H1 (cell line): Measurements from ENCODE around the gene DMRT1. TPM values are rescaled to one million over a fixed set of nuclear protein-coding genes. Genes with fewer than 3 reads are reported as not detected.

ENCODE experiments used
- CTCF ChIA-PET: fragments of 300-600 bp; sonication (Branson Sonifier 250); formaldehyde crosslinking; loops from one replicate; lab custom pipeline; 2021; ENCODE audit not compliant: partially characterized antibody; lab: Charles Lee
- POLR2A ChIA-PET: fragments of 300-600 bp; sonication (Branson Sonifier 250); formaldehyde crosslinking; loops from one replicate; lab custom pipeline; 2021; ENCODE audit warnings: inconsistent platforms; ENCODE audit not compliant: partially characterized antibody; lab: Charles Lee
- DNase-seq, 2 experiments: peaks; one replicate each; pipeline versions ENCODE4 v3.0.0 to v3.0.0-alpha.2; 2010 to 2022; ENCODE audit warnings: low spot score in 2 of 2, low read depth in 1 of 2, mixed read lengths in 1 of 2
- FAIRE-seq: peaks from 2 replicates; lab custom pipeline; 2011; peaks lifted over from hg19 to GRCh38; lab: Jason Lieb, UNC
- H2AFZ ChIP-seq: 2 replicates; pipeline ENCODE4 v1.8.1; 2012; ENCODE audit warnings: low read length, inconsistent platforms
- H2AK5ac ChIP-seq: 2 replicates; pipeline ENCODE4 v1.6.1; 2013; ENCODE audit warnings: low read depth, low read length
- H2BK120ac ChIP-seq: replicated peaks from 2 replicates; pipeline ENCODE3; 2013; ENCODE audit warnings: low read depth, low read length, inconsistent platforms
- H2BK12ac ChIP-seq: 2 replicates; pipeline ENCODE4 v1.6.1; 2013; ENCODE audit warnings: low read depth, low read length
- H2BK15ac ChIP-seq: 2 replicates; pipeline ENCODE4 v1.6.1; 2013; ENCODE audit warnings: low read length
- H2BK20ac ChIP-seq: 2 replicates; pipeline ENCODE4 v1.6.1; 2013; ENCODE audit warnings: low read length
- H2BK5ac ChIP-seq: 2 replicates; pipeline ENCODE4 v1.6.1; 2013; ENCODE audit warnings: low read depth, low read length
- H3K14ac ChIP-seq: 2 replicates; pipeline ENCODE4 v1.6.1; 2013; ENCODE audit warnings: inconsistent platforms; ENCODE audit not compliant: insufficient read length
- H3K18ac ChIP-seq: 2 replicates; pipeline ENCODE4 v1.6.1; 2013; ENCODE audit warnings: low read length; ENCODE audit errors: extremely low read depth
- H3K23ac ChIP-seq: 2 replicates; pipeline ENCODE4 v1.6.1; 2013; ENCODE audit warnings: inconsistent platforms; ENCODE audit not compliant: insufficient read length
- H3K23me2 ChIP-seq: 2 replicates; pipeline ENCODE4 v1.6.1; 2013; ENCODE audit warnings: low read depth, low read length
- H3K27ac ChIP-seq: 2 replicates; pipeline ENCODE4 v1.6.1; 2011; ENCODE audit warnings: low read depth, low read length, inconsistent platforms
- H3K27me3 ChIP-seq, 4 experiments: replicated peaks in 1 of 4; 1 replicate in 1 of 4; 2 replicates in 3 of 4; pipeline versions ENCODE4 v1.6.1 to v1.8.1; 2011 to 2013; ENCODE audit warnings: low read length in 3 of 4, mild to moderate bottlenecking in 3 of 4, inconsistent platforms in 2 of 4, mixed read lengths in 2 of 4, moderate library complexity in 1 of 4; ENCODE audit not compliant: control insufficient read depth in 3 of 4, insufficient read depth in 3 of 4; ENCODE audit errors: extremely low read depth in 1 of 4
- H3K36me3 ChIP-seq, 4 experiments: 2 replicates each; pipeline versions ENCODE4 v1.6.1 to v1.8.1; 2011 to 2013; ENCODE audit warnings: mild to moderate bottlenecking in 4 of 4, low read length in 3 of 4, moderate library complexity in 2 of 4, control low read depth in 1 of 4, inconsistent platforms in 1 of 4; ENCODE audit not compliant: insufficient read depth in 4 of 4, control insufficient read depth in 2 of 4
- H3K4ac ChIP-seq: replicated peaks from 2 replicates; pipeline ENCODE3; 2013; ENCODE audit warnings: low read length, low read depth, mixed read lengths, inconsistent platforms; ENCODE audit not compliant: insufficient read length
- H3K4me1 ChIP-seq, 4 experiments: replicated peaks in 1 of 4; 1 replicate in 1 of 4; 2 replicates in 3 of 4; pipeline versions ENCODE4 v1.6.1 to v1.8.1; 2011 to 2013; ENCODE audit warnings: low read length in 3 of 4, inconsistent platforms in 2 of 4, mixed read lengths in 1 of 4; ENCODE audit not compliant: insufficient read depth in 4 of 4, control insufficient read depth in 3 of 4
- H3K4me2 ChIP-seq, 2 experiments: 2 replicates each; pipeline versions ENCODE4 v1.6.1 to v1.8.1; 2011 to 2013; ENCODE audit warnings: low read depth in 2 of 2, low read length in 2 of 2, control low read depth in 1 of 2, inconsistent platforms in 1 of 2, mild to moderate bottlenecking in 1 of 2; ENCODE audit not compliant: insufficient read depth in 1 of 2
- H3K4me3 ChIP-seq, 4 experiments: fragments of 200-600, 300-600 bp in 1 of 4; sonication (generic), shearing (Covaris generic), sonication (Bioruptor Twin) in 1 of 4; 2 replicates each; pipeline versions ENCODE4 v1.5.1 to v1.8.1; 2011 to 2016; ENCODE audit warnings: low read length in 4 of 4, low read depth in 3 of 4, control low read depth in 2 of 4, inconsistent platforms in 2 of 4, mild to moderate bottlenecking in 2 of 4, mixed read lengths in 1 of 4, moderate library complexity in 1 of 4; ENCODE audit not compliant: insufficient read depth in 2 of 4; ENCODE audit errors: extremely low read depth in 1 of 4
- H3K56ac ChIP-seq: replicated peaks from 2 replicates; pipeline ENCODE3; 2013; ENCODE audit warnings: low read depth, mild to moderate bottlenecking, mixed read lengths, low read length, inconsistent platforms; ENCODE audit not compliant: insufficient read length
- H3K79me1 ChIP-seq: 2 replicates; pipeline ENCODE4 v1.6.1; 2013; ENCODE audit warnings: low read depth, low read length, control low read depth
- H3K79me2 ChIP-seq, 2 experiments: 2 replicates each; pipeline versions ENCODE4 v1.6.1 to v1.8.1; 2012 to 2013; ENCODE audit warnings: low read length in 2 of 2, mild to moderate bottlenecking in 2 of 2, inconsistent platforms in 1 of 2; ENCODE audit not compliant: insufficient read depth in 2 of 2, control insufficient read depth in 1 of 2
- H3K9ac ChIP-seq, 4 experiments: replicated peaks in 1 of 4; 1 replicate in 1 of 4; 2 replicates in 3 of 4; pipeline versions ENCODE4 v1.6.1 to v1.8.1; 2011 to 2013; ENCODE audit warnings: low read depth in 3 of 4, low read length in 3 of 4, control low read depth in 2 of 4, mild to moderate bottlenecking in 2 of 4, moderate library complexity in 2 of 4, inconsistent platforms in 1 of 4; ENCODE audit errors: extremely low read depth in 1 of 4
- H3K9me3 ChIP-seq, 2 experiments: 2 replicates each; pipeline versions ENCODE4 v1.6.1 to v1.8.1; 2012 to 2013; ENCODE audit warnings: mild to moderate bottlenecking in 2 of 2, moderate library complexity in 2 of 2, control low read depth in 1 of 2, inconsistent platforms in 1 of 2, low read depth in 1 of 2, low read length in 1 of 2, mixed read lengths in 1 of 2; ENCODE audit not compliant: insufficient read depth in 2 of 2
- H4K20me1 ChIP-seq, 2 experiments: replicated peaks in 1 of 2; 2 replicates each; pipeline versions ENCODE3 to v1.8.1; 2011 to 2013; ENCODE audit warnings: inconsistent platforms in 2 of 2, low read length in 2 of 2, mild to moderate bottlenecking in 1 of 2; ENCODE audit not compliant: insufficient read depth in 2 of 2, control insufficient read depth in 1 of 2
- H4K5ac ChIP-seq: 2 replicates; pipeline ENCODE4 v1.6.1; 2013; ENCODE audit warnings: low read length, low read depth, mixed read lengths, inconsistent platforms; ENCODE audit not compliant: insufficient read length
- H4K8ac ChIP-seq: 2 replicates; pipeline ENCODE4 v1.8.0; 2013; ENCODE audit warnings: mild to moderate bottlenecking, moderate library complexity, low read length, inconsistent platforms; ENCODE audit not compliant: insufficient read depth; ENCODE audit errors: extremely low read depth
- H4K91ac ChIP-seq: replicated peaks from 2 replicates; pipeline ENCODE3; 2013; ENCODE audit warnings: low read length, mixed read lengths, inconsistent platforms; ENCODE audit not compliant: insufficient read length
- CEBPB ChIP-seq: IDR thresholded peaks from 2 replicates; pipeline ENCODE4 v1.6.1; 2012; ENCODE audit warnings: low read depth, low read length
- GABPA ChIP-seq: IDR thresholded peaks from 2 replicates; pipeline ENCODE4 v1.6.1; 2011; ENCODE audit warnings: mild to moderate bottlenecking, low read length, moderate library complexity, borderline replicate concordance; ENCODE audit not compliant: insufficient read depth
- HDAC2 ChIP-seq, 2 experiments: fragments of 300-600 bp in 1 of 2; sonication (generic) in 1 of 2; IDR thresholded peaks; 2 replicates each; pipeline ENCODE4 v1.6.1; 2011 to 2012; ENCODE audit warnings: low read depth in 2 of 2, low read length in 2 of 2, mild to moderate bottlenecking in 2 of 2, moderate library complexity in 2 of 2, borderline replicate concordance in 1 of 2, inconsistent platforms in 1 of 2
- KDM1A ChIP-seq: fragments of 200-600, 300-600 bp; sonication (generic); IDR thresholded peaks from 2 replicates; pipeline ENCODE4 v1.7.1; 2016; ENCODE audit warnings: mild to moderate bottlenecking, low read length, borderline replicate concordance
- KDM5A ChIP-seq: fragments of 200-600 bp; IDR thresholded peaks from 2 replicates; pipeline ENCODE4 v1.7.1; 2012; ENCODE audit warnings: mild to moderate bottlenecking, low read length, inconsistent platforms, mixed read lengths
- MAFK ChIP-seq: IDR thresholded peaks from 2 replicates; pipeline ENCODE4 v1.6.1; 2012; ENCODE audit warnings: low read depth, mild to moderate bottlenecking, improper control_type of control experiment, low read length
- NRF1 ChIP-seq: IDR thresholded peaks from 2 replicates; pipeline ENCODE4 v1.6.1; 2011; ENCODE audit warnings: mild to moderate bottlenecking, low read depth, low read length, improper control_type of control experiment
- SP1 ChIP-seq: IDR thresholded peaks from 2 replicates; pipeline ENCODE4 v1.6.1; 2011; ENCODE audit warnings: low read depth, low read length
- SP2 ChIP-seq: IDR thresholded peaks from 2 replicates; pipeline ENCODE4 v1.6.1; 2012; ENCODE audit warnings: mild to moderate bottlenecking, low read length, inconsistent platforms
- TAF7 ChIP-seq: optimal IDR thresholded peaks from 2 replicates; pipeline ENCODE3; 2011; ENCODE audit warnings: low read depth, mild to moderate bottlenecking, inconsistent platforms, low read length, moderate library complexity, borderline replicate concordance
- YY1 ChIP-seq: IDR thresholded peaks from 2 replicates; pipeline ENCODE4 v1.6.1; 2011; ENCODE audit warnings: low read depth, mild to moderate bottlenecking, low read length
- ZNF274 ChIP-seq: IDR thresholded peaks from 2 replicates; pipeline ENCODE4 v1.7.0; 2012; ENCODE audit warnings: low read length, borderline replicate concordance; ENCODE audit errors: extremely low read depth
- WGBS, 2 experiments: shearing (Covaris generic) in 1 of 2; methylation state at CpG; one replicate each; pipeline versions ENCODE4 v1.1.6 to v1.1.7; 2013 to 2015; ENCODE audit warnings: low lambda C conversion rate in 2 of 2, mixed read lengths in 2 of 2, inconsistent platforms in 1 of 2, low coverage in 1 of 2, missing lambda C conversion rate in 1 of 2; ENCODE audit not compliant: insufficient replicate concordance in 2 of 2, insufficient coverage in 1 of 2, insufficient read length in 1 of 2; ENCODE audit errors: extremely low coverage in 1 of 2, missing lambda C conversion rate in 1 of 2; 5-methylcytosine and 5-hydroxymethylcytosine counted together
- polyA plus RNA-seq, 7 experiments: library from polyadenylated mRNA; depleted of rRNA in 3 of 7; stranded (reverse) in 5 of 7; unstranded in 2 of 7; fragments of >200 nt in 5 of 7; fragments of 200-250 nt in 2 of 7; gene quantifications; 1 replicate in 5 of 7; 2 replicates in 1 of 7; 4 replicates in 1 of 7; pipeline versions ENCODE4 v1.2.1 to v1.2.3, GENCODE V29; 2011 to 2013; ENCODE audit warnings: missing spikeins in 2 of 7, mixed read lengths in 2 of 7
- total RNA-seq: library from RNA; stranded (reverse); fragmentation: NEBNext Ultra II Directional; extraction: Animal tissue kit (Norgen Biotek cat#: 25700); gene quantifications from 2 replicates; pipeline ENCODE4 v1.2.1, GENCODE V29; 2021
- TF ChIP-seq, protein P1 (sequence below): IDR thresholded peaks from 2 replicates; pipeline ENCODE4 v1.6.1; 2012; ENCODE audit warnings: inconsistent platforms
- TF ChIP-seq, protein P2 (sequence below): IDR thresholded peaks from 2 replicates; pipeline ENCODE4 v1.6.1; 2011; ENCODE audit warnings: low read length, improper control_type of control experiment

DMRT1 gene
- total and polyA plus RNA-seq, 2 of the 8 experiments (the other 6 are each of a cell fraction or from before 2014, with no cell fraction given): 0.15 TPM; not detected in 1

DNA sequence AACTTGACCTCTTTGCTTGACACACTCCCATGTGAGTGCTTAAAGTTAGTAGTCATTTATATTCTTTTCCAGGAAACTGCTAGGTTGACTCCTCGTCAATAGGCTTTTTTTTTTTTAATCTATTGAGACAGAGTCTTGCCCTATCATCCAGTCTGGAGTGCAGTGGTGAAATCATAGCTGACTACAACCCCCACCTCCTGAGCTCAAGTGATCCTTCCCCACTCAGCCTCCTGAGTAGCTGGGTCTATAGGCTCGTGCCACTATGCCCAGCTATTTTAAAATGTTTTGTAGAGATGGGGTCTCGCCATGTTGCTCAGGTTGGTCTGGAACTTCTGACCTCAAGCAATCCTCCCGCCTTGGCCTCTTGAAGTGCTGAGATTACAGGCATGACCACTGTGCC lies 34.9 kb downstream of the DMRT1 start:
- Histone ChIP-seq H3K23me2 (no peaks in the 10 kb centered on the region), H2BK20ac (no peak overlapping the region), H3K4ac (no peak overlapping the region), H3K36me3 (no peaks in the 10 kb centered on the region), H3K27me3 (no peaks in the 10 kb centered on the region; a peak in 1 of 7 replicates), H3K14ac (no peak overlapping the region), H4K91ac (no peak overlapping the region), H3K79me2 (no peaks in the 10 kb centered on the region), H3K4me3 (no peak overlapping the region), H2BK5ac (no peak overlapping the region), H3K4me1 (no peaks in the 10 kb centered on the region), H2AK5ac (no peak overlapping the region), H3K4me2 (no peak overlapping the region), H4K5ac (no peak overlapping the region), H3K9me3 (no peaks in the 10 kb centered on the region), H3K18ac (no peak overlapping the region), H2BK15ac (no peak overlapping the region), H3K27ac (no peak overlapping the region), H3K9ac (no peak overlapping the region), H4K20me1 (no peaks in the 10 kb centered on the region), H3K79me1 (no peaks in the 10 kb centered on the region), H2BK12ac (no peak overlapping the region), H3K23ac (no peak overlapping the region), H2BK120ac (no peak overlapping the region), H4K8ac (no peak overlapping the region), H2AFZ (no peak overlapping the region), H3K56ac (no peak overlapping the region)
- FAIRE-seq (no peak), DNase-seq (no peak)
- ChIA-PET CTCF (interaction anchor here (0.8 to 7.9 kb wide), 5 partner anchors 8 to 133 kb away, joined by 3 to 51 read pairs (median 6); no protein-coding TSS in a partner anchor), POLR2A (no interaction called here)
- 92% methylated on average over 4 of the region's 4 CpGs; no CpG with 5 or more reads in 1 of the 2 experiments for WGBS, 2 experiments
- TF ChIP-seq KDM1A (no peak), MAFK (no peak), GABPA (no peak), NRF1 (no peak), CEBPB (no peak), ZNF274 (no peak), SP1 (no peak), YY1 (no peak), HDAC2 (IDR thresholded peaks at IDR 0.05; ENCODE audit: borderline replicate concordance in 1 of 2, low read depth in 2 of 2, low read length in 2 of 2) (no peak), TAF7 (no peak), SP2 (no peak), KDM5A (no peak)
- TF ChIP-seq, protein P1, sequence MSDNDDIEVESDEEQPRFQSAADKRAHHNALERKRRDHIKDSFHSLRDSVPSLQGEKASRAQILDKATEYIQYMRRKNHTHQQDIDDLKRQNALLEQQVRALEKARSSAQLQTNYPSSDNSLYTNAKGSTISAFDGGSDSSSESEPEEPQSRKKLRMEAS: no peak
- TF ChIP-seq, protein P2, sequence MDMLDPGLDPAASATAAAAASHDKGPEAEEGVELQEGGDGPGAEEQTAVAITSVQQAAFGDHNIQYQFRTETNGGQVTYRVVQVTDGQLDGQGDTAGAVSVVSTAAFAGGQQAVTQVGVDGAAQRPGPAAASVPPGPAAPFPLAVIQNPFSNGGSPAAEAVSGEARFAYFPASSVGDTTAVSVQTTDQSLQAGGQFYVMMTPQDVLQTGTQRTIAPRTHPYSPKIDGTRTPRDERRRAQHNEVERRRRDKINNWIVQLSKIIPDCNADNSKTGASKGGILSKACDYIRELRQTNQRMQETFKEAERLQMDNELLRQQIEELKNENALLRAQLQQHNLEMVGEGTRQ: no peak
